22Rv1 (cell line): Measurements from ENCODE around the gene LTBP1.
"Not testable (repeated sequence)": the region's sequence is repeated elsewhere in the genome, so short reads cannot be mapped to it uniquely, and the experiment has no call there.

Source experiments
- H3K27ac ChIP-seq: fragments of 450-650 bp; 2 replicates; pipeline ENCODE4 v1.5.1; 2017
- ZFX ChIP-seq: fragments of 450-650 bp; IDR thresholded peaks from 2 replicates; pipeline ENCODE4 v1.6.1; 2017; ENCODE audit warnings: antibody characterized with exemption, borderline replicate concordance
- TF ChIP-seq, protein P1 (sequence below): fragments of 450-650 bp; IDR thresholded peaks from 2 replicates; pipeline ENCODE4 v1.5.1; 2017; ENCODE audit warnings: mild to moderate bottlenecking

The LTBP1 gene

DNA sequence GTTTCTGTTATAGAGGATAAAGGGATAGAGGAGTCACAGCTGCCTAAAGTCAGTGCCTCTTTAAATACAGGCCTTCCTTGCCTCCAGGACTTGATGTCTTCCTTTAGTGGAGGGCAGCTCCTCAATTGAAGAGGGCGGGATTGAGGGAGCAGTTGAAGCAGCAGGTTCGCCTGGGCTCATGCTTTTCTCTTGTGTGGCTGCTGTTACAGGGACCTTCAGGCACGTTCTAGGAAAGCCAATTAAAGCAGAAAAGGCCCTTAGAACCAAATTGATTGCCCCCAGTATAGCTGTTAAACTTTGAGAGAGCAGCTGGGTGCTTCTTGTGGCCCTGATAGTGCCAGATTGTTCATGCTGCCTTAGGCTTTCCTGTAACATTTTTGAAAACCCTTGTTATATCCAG, 42.0 kb upstream of the LTBP1 start:
- H3K27ac ChIP-seq: no peak overlapping the region
- no peak for TF ChIP-seq ZFX
- TF ChIP-seq, protein P1, sequence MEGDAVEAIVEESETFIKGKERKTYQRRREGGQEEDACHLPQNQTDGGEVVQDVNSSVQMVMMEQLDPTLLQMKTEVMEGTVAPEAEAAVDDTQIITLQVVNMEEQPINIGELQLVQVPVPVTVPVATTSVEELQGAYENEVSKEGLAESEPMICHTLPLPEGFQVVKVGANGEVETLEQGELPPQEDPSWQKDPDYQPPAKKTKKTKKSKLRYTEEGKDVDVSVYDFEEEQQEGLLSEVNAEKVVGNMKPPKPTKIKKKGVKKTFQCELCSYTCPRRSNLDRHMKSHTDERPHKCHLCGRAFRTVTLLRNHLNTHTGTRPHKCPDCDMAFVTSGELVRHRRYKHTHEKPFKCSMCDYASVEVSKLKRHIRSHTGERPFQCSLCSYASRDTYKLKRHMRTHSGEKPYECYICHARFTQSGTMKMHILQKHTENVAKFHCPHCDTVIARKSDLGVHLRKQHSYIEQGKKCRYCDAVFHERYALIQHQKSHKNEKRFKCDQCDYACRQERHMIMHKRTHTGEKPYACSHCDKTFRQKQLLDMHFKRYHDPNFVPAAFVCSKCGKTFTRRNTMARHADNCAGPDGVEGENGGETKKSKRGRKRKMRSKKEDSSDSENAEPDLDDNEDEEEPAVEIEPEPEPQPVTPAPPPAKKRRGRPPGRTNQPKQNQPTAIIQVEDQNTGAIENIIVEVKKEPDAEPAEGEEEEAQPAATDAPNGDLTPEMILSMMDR: no peak

DNA sequence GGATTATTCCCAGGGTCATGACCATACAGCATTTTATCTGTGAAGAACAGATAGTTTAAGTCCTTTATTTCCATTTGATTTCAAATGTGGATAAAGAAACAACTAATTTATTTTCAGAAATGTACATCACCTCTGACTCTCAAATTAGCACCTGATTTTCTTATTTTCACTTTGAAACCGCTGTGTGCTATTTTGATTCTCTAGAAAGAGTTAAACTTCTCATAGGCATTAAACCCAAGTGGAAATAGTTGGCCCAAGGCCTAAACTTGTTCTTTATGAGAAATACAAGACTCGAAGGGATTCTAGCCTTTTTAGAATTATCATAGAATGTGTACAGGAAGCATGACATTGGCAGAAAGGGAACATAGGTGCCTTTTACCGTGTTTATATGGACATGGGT, 41.5 kb upstream of the LTBP1 start:
- no peak for TF ChIP-seq ZFX
- TF ChIP-seq, protein P1: no peak

DNA sequence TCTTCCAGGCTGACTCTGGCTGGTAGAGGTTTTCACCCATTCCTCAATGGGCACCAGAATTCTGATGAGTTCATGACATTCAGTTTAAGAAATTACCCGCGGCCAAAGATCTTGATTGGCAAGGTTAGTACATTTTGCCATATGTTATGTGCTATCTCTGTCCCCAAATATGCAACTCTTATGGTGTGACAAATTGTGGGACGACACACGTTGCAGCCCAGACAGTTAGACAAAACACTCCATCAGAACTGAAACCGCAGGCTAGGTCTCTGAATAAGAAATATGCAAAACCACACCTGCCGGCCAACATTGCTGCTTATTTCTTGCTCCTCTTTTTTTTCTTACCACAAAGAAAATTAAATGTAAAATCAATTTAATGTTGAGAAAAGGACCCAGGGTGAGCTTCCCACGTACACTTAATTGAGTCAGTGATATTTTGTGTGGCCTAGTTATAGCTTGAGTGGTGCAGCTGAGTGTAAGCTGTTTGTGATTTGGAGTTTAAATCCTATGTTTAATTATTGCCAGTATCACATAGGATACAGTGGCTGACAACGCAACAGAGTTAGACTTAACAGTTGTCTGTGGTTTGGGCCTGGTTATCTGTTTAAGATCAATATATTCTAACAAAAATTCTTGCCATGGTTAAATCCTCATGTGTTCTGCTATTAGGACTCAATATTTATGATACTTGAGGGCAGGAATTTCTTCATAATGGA, 35.7 kb upstream of the LTBP1 start:
- H3K27ac ChIP-seq: no peak overlapping the region
- TF ChIP-seq, protein P1: no peak
- no peak for TF ChIP-seq ZFX

More for the DNA sequence above, 41.5 kb upstream of the LTBP1 start:
- H3K27ac ChIP-seq: no peak overlapping the region

DNA sequence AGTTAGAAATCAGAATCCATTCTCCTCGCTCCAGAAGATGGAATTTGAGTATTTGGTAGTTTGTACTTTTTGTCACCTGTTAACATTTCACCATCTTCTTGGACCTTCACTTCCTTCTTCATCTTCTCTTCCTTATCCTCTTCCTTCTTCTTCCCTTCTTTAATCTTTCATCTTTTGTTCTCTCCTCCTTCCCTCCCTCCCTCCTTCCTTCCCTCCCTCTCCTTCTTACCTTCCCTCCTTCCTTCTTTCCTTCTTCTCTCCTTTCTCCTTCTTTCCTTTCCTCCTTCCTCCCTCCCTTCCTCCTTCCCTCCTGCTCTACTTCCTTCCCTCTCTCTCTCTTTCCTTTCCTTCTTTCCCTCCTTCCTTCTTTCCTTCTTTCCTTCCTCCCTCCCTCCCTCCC, 31.1 kb upstream of the LTBP1 start:
- H3K27ac ChIP-seq: no peak overlapping the region
- no peak for TF ChIP-seq ZFX
- TF ChIP-seq, protein P1: no peak

DNA sequence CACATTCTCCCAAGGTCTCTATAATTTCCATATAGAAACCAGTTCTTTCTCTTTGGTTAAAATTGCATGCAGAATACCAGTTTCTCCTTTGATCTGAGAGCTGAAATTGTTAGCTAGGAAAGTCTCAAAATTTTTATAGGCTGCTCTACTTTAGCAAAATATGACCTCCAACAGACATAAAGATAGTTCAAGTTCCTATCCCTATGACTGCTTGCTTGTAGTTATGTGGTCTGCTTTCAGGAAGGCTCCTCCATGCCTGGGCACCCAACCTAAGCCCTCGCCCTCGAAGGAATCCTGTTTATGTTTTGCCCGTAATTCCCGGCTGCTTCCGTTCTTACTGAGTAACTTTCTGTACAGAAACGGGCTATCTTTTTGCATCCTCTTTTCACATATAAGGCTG, 28.0 kb upstream of the LTBP1 start:
- TF ChIP-seq, protein P1: no peak
- no peak for TF ChIP-seq ZFX

DNA sequence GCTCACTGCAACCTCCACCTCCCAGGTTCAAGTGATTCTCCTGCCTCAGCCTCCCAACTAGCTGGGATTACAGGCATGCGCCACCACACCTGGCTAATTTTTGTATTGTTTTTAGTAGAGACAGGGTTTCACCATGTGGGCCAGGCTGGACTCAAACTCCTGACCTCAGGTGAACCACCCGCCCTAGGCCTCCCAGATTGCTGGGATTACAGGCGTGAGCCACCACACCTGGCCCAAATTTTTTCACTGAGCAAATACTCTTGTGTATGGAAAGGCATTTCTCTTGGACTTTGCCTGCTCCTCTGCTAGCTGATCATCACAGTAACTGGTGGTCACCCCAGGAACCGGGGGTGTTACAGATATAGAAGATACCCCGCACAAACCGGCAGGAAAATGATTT, 26.9 kb upstream of the LTBP1 start:
- not testable (repeated sequence) for H3K27ac ChIP-seq

More for the DNA sequence above, 28.0 kb upstream of the LTBP1 start:
- no peak overlapping the region for H3K27ac ChIP-seq

DNA sequence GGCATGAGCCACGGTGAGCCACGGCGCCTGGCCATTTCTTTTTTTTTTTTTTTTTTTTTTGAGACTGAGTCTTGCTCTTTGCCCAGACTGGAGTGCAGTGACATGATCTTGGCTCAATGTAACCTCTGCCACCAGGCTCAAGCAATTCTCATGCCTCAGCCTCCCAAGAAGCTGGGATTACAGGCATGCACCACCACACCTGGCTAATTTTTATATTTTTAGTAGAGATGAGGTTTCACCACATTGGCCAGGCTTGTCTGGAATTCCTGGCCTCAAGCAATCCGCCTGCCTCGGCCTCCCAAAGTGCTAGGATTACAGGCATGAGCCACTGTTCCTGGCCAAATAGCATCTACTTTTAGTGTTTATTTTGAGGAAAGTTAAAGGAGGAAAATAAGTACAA, 25.3 kb upstream of the LTBP1 start:
- not testable (repeated sequence) for H3K27ac ChIP-seq

DNA sequence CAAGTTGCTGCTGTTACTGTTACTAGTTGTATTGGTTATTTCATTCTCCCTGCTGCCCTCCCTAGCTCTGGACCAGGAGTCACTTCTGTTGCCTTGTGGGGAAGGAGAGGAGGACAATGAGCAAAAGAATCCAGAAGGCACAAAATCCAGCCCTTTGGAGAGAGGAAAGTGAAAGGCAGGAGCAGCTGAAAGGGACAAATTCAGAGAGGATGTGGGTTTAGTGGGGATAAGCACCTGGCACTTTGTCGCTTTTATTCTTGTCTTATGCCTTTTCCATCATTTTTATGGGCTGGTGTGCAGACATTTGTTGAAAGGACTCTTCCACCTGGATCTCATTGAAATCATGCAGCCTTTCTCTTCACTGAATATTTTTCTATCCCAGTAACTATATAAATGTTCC, 24.3 kb upstream of the LTBP1 start:
- no peak overlapping the region for H3K27ac ChIP-seq
- TF ChIP-seq, protein P1: no peak
- TF ChIP-seq ZFX: no peak
